Measurements from ENCODE around the gene SLC25A33. TPM values are rescaled to one million over a fixed set of nuclear protein-coding genes. Genes with fewer than 3 reads are reported as not detected.
"Not testable (repeated sequence)": the region's sequence is repeated elsewhere in the genome, so short reads cannot be mapped to it uniquely, and the experiment has no call there.

SLC25A33 gene
- polyA plus RNA-seq, 1 donor (not counting 4 experiments of a cell fraction or from before 2014, with no cell fraction given) = 4.5 TPM

DNA sequence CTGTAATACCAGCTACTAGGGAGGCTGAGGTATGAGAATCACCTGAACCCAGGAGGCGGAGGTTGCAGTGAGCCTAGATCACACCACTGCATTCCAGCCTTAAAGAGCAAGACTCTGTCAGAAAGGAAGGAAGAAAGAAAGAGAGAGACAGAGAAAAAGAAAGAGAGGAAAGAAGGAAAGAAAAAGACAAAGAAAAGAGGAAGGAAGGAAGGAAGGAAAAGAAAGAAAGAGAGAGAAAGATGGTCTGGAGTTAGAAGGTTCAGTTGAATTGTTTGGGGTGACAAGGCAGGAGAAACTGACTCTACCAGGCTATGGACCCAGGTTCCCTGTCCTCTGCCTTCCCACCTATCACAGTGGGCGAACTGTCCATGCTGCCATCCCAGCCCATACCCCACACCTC is 84.8 kb downstream of the SLC25A33 start:
- Histone ChIP-seq H3K9me1 (ENCODE audit: control insufficient read depth, extremely low read depth, insufficient read depth, low read length) (no peaks in the 10 kb centered on the region), H3K9ac (ENCODE audit: control insufficient read depth, extremely low read depth, insufficient read depth, low read length) (no peak overlapping the region), H3K36me3 (ENCODE audit: control insufficient read depth in 2 of 2, extremely low read depth in 1 of 2, insufficient read depth in 2 of 2, low read length in 2 of 2) (no peaks in the 10 kb centered on the region), H3K4me3 (ENCODE audit: control insufficient read depth in 2 of 3, extremely low read depth in 1 of 3, insufficient read depth in 2 of 3, low read depth in 1 of 3, low read length in 3 of 3) (no peak overlapping the region), H3K4me2 (ENCODE audit: control insufficient read depth, extremely low read depth, insufficient read depth, low read depth, low read length) (no peak overlapping the region), H2AFZ (ENCODE audit: control insufficient read depth, low read length) (no peak overlapping the region), H3K9me3 (ENCODE audit: control insufficient read depth, low read depth, low read length) (no peaks in the 10 kb centered on the region), H3K4me1 (ENCODE audit: control insufficient read depth, extremely low read depth, insufficient read depth, low read length) (peaks cover 11% of the 10 kb centered on the region), H3K79me2 (ENCODE audit: control insufficient read depth, insufficient read depth, low read length) (no peaks in the 10 kb centered on the region), H3K27ac (ENCODE audit: control insufficient read depth, insufficient read depth, low read length) (no peak overlapping the region), H3K27me3 (ENCODE audit: control insufficient read depth, extremely low read depth, insufficient read depth, low read length) (peaks cover 5% of the 10 kb centered on the region), H4K20me1 (ENCODE audit: control insufficient read depth, extremely low read depth, insufficient read depth, low read length) (no peaks in the 10 kb centered on the region)
- dilution Hi-C loops (cut with MboI; ENCODE audit: extremely low pct_ligation_motif_present, low sequenced_read_pairs) = no loop called here
- DNase-seq (ENCODE audit: low read depth, low spot score) (no peak), FAIRE-seq (no peak)
- TF ChIP-seq, protein P1, sequence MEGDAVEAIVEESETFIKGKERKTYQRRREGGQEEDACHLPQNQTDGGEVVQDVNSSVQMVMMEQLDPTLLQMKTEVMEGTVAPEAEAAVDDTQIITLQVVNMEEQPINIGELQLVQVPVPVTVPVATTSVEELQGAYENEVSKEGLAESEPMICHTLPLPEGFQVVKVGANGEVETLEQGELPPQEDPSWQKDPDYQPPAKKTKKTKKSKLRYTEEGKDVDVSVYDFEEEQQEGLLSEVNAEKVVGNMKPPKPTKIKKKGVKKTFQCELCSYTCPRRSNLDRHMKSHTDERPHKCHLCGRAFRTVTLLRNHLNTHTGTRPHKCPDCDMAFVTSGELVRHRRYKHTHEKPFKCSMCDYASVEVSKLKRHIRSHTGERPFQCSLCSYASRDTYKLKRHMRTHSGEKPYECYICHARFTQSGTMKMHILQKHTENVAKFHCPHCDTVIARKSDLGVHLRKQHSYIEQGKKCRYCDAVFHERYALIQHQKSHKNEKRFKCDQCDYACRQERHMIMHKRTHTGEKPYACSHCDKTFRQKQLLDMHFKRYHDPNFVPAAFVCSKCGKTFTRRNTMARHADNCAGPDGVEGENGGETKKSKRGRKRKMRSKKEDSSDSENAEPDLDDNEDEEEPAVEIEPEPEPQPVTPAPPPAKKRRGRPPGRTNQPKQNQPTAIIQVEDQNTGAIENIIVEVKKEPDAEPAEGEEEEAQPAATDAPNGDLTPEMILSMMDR (optimal IDR thresholded peaks at IDR 0.05 in 1 of 3, IDR thresholded peaks at IDR 0.05 in 1 of 3, conservative IDR thresholded peaks at IDR 0.05 in 1 of 3; ENCODE audit: extremely low read depth in 1 of 3, insufficient read depth in 2 of 3, low read length in 3 of 3) = no peak
- no peak for TF ChIP-seq EZH2 (IDR thresholded peaks at IDR 0.05; ENCODE audit: low read length)

DNA sequence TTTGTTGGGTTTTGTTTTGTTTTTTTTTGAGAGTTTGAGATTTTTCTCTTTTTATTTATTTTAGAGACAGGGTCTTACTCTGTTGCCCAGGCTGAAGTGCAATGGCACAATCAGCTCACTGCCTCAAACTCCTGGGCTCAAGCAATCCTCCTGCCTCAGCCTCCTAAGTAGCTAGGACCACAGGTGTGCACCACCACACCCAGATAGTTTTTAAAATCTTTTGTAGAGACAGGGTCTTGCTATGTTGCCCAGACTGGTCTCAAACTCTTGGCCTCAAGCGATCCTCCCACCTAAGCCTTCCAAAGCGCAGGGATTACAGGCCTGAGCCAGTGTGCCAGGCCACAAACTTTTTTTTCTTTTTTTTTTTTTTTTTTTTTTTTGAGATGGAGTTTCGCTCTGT is 85.8 kb downstream of the SLC25A33 start:
- H3K4me1 ChIP-seq (ENCODE audit: control insufficient read depth, extremely low read depth, insufficient read depth, low read length) = peaks cover 11% of the 10 kb centered on the region
- H3K79me2 ChIP-seq (ENCODE audit: control insufficient read depth, insufficient read depth, low read length); H3K9ac ChIP-seq (ENCODE audit: control insufficient read depth, extremely low read depth, insufficient read depth, low read length); H3K4me3 ChIP-seq (ENCODE audit: control insufficient read depth in 2 of 3, extremely low read depth in 1 of 3, insufficient read depth in 2 of 3, low read depth in 1 of 3, low read length in 3 of 3); H3K27ac ChIP-seq (ENCODE audit: control insufficient read depth, insufficient read depth, low read length); DNase-seq (ENCODE audit: low read depth, low spot score); dilution Hi-C loops (cut with MboI; ENCODE audit: extremely low pct_ligation_motif_present, low sequenced_read_pairs); H4K20me1 ChIP-seq (ENCODE audit: control insufficient read depth, extremely low read depth, insufficient read depth, low read length); H3K36me3 ChIP-seq (ENCODE audit: control insufficient read depth in 2 of 2, extremely low read depth in 1 of 2, insufficient read depth in 2 of 2, low read length in 2 of 2); FAIRE-seq; H3K9me1 ChIP-seq (ENCODE audit: control insufficient read depth, extremely low read depth, insufficient read depth, low read length); H3K9me3 ChIP-seq (ENCODE audit: control insufficient read depth, low read depth, low read length); H3K4me2 ChIP-seq (ENCODE audit: control insufficient read depth, extremely low read depth, insufficient read depth, low read depth, low read length); H2AFZ ChIP-seq (ENCODE audit: control insufficient read depth, low read length); H3K27me3 ChIP-seq (ENCODE audit: control insufficient read depth, extremely low read depth, insufficient read depth, low read length): not testable (repeated sequence)

DNA sequence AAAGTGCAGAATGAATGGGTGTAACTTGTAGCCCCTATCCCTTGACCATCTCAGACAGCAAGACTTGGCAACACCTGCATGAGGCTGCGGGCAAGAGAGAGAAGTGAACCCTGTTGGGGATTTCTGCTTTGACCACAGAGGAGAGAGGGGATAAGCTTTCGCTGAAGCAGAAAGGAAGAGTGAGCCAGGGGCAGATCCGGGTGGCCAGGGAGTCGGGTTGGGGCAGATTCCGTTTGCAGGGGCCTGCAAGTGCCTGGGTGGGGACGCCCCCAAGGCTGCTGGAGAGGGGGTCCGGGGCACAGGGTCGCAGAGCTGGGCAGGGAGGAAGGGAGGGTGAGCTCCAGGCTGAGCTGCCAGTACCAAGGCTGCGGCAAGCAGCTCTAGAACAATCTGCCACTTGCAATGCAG is 86.9 kb downstream of the SLC25A33 start:
- H3K4me1 ChIP-seq (ENCODE audit: control insufficient read depth, extremely low read depth, insufficient read depth, low read length) = peaks cover 11% of the 10 kb centered on the region
- peaks cover 5% of the 10 kb centered on the region for H3K27me3 ChIP-seq (ENCODE audit: control insufficient read depth, extremely low read depth, insufficient read depth, low read length)
- no peaks in the 10 kb centered on the region for H3K9me1 ChIP-seq (ENCODE audit: control insufficient read depth, extremely low read depth, insufficient read depth, low read length)
- H3K9me3 ChIP-seq (ENCODE audit: control insufficient read depth, low read depth, low read length) = no peaks in the 10 kb centered on the region
- H3K36me3 ChIP-seq (ENCODE audit: control insufficient read depth in 2 of 2, extremely low read depth in 1 of 2, insufficient read depth in 2 of 2, low read length in 2 of 2) = no peaks in the 10 kb centered on the region
- peak overlapping the region; percentile 27 for H3K4me2 ChIP-seq (ENCODE audit: control insufficient read depth, extremely low read depth, insufficient read depth, low read depth, low read length)
- DNase-seq (ENCODE audit: low read depth, low spot score) (no peak), FAIRE-seq (no peak)
- H3K9ac ChIP-seq (ENCODE audit: control insufficient read depth, extremely low read depth, insufficient read depth, low read length) = no peak overlapping the region
- no peaks in the 10 kb centered on the region for H3K79me2 ChIP-seq (ENCODE audit: control insufficient read depth, insufficient read depth, low read length)
- no peaks in the 10 kb centered on the region for H4K20me1 ChIP-seq (ENCODE audit: control insufficient read depth, extremely low read depth, insufficient read depth, low read length)
- TF ChIP-seq EZH2 (IDR thresholded peaks at IDR 0.05; ENCODE audit: low read length) = no peak
- TF ChIP-seq, protein P1 (optimal IDR thresholded peaks at IDR 0.05 in 1 of 3, IDR thresholded peaks at IDR 0.05 in 1 of 3, conservative IDR thresholded peaks at IDR 0.05 in 1 of 3; ENCODE audit: extremely low read depth in 1 of 3, insufficient read depth in 2 of 3, low read length in 3 of 3) = no peak
- dilution Hi-C loops (cut with MboI; ENCODE audit: extremely low pct_ligation_motif_present, low sequenced_read_pairs) = no loop called here
- H3K4me3 ChIP-seq (ENCODE audit: control insufficient read depth in 2 of 3, extremely low read depth in 1 of 3, insufficient read depth in 2 of 3, low read depth in 1 of 3, low read length in 3 of 3) = no peak overlapping the region
- H3K27ac ChIP-seq (ENCODE audit: control insufficient read depth, insufficient read depth, low read length) = no peak overlapping the region
- H2AFZ ChIP-seq (ENCODE audit: control insufficient read depth, low read length) = no peak overlapping the region
